Mucosa of descending colon (tissue), 3 donors: ENCODE measurements around the gene PSMD8. TPM values are rescaled to one million over a fixed set of nuclear protein-coding genes. Genes with fewer than 3 reads are reported as not detected.

ENCODE experiments used
- ATAC-seq: fragments of 200-7000 bp; cut with Tn5 transposase; one replicate; pipeline ENCODE4 v1.9.1; 2020; ENCODE audit warnings: mild to moderate bottlenecking, moderate library complexity
- DNase-seq, 3 donors: peaks; one replicate each; pipeline ENCODE4 v3.0.0-alpha.2; 2020
- H3K36me3 ChIP-seq: fragments of 200-600 bp; one replicate; pipeline ENCODE4 v1.8.0; 2021; ENCODE audit warnings: low read depth, mild to moderate bottlenecking
- H3K4me1 ChIP-seq: fragments of 200-600 bp; one replicate; pipeline ENCODE4 v1.8.0; 2021; ENCODE audit warnings: low read depth, mild to moderate bottlenecking
- H3K4me3 ChIP-seq: fragments of 200-600 bp; one replicate; pipeline ENCODE4 v1.8.0; 2021; ENCODE audit warnings: mild to moderate bottlenecking
- H3K9me3 ChIP-seq: fragments of 200-600 bp; one replicate; pipeline ENCODE4 v1.8.0; 2021; ENCODE audit warnings: mild to moderate bottlenecking
- intact Hi-C, 2 donors: fragments of 100-400 bp; cut with DNase I in 1 of 2; cut with micrococcal nuclease in 1 of 2; formaldehyde crosslinking; loops; one replicate each; pipeline versions ENCODE4 v1.11.0 to v1.11.1; 2022; cut with DNase I, micrococcal nuclease
- total RNA-seq, 3 donors: library from RNA; stranded (reverse); fragmentation: NEBNext Ultra II Directional in 2 of 3; extraction: Animal tissue kit (Norgen Biotek cat#: 25700) in 2 of 3; gene quantifications; one replicate each; pipeline versions ENCODE4 v1.2.1 to v1.2.4, GENCODE V29; 2021 to 2023
- TF ChIP-seq, protein P1 (sequence below): fragments of 200-600 bp; IDR thresholded peaks from one replicate; pipeline ENCODE4 v1.8.0; 2022; ENCODE audit warnings: antibody characterized with exemption, mild to moderate bottlenecking
- donor health status: DM: no; HTN: no; CAD: no; lungs with moderate emphysema.
- donor health status: DM: no; HTN: no; CAD: no.
- donor health status: DM: no; HTN: yes; CAD: no.

PSMD8 gene
- total RNA-seq, 3 donors from 2014 or later = 121 to 144 (median 141) TPM

DNA sequence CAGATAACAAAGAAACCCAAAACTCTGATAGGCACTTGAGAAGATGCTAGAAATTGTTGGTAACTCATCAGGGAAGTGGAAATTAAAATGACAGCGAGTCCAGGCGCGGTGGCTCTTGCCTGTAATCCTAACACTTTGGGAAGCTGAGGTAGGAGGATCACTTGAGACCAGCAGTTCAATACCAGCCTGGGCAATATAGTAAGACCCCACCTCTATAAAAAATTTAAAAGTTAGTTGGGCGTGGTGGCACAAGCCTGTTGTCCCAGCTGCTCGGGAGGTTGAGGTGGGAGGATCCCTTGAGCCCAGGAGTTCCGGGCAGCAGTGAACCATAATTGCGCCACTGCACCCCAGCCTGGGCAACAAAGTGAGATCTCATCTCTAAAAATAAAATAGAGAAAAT is 56.6 kb downstream of the PSMD8 start:
- Histone ChIP-seq H3K4me1 (no peaks in the 10 kb centered on the region), H3K36me3 (no peaks in the 10 kb centered on the region), H3K9me3 (no peaks in the 10 kb centered on the region), H3K4me3 (no peak overlapping the region)
- TF ChIP-seq, protein P1, sequence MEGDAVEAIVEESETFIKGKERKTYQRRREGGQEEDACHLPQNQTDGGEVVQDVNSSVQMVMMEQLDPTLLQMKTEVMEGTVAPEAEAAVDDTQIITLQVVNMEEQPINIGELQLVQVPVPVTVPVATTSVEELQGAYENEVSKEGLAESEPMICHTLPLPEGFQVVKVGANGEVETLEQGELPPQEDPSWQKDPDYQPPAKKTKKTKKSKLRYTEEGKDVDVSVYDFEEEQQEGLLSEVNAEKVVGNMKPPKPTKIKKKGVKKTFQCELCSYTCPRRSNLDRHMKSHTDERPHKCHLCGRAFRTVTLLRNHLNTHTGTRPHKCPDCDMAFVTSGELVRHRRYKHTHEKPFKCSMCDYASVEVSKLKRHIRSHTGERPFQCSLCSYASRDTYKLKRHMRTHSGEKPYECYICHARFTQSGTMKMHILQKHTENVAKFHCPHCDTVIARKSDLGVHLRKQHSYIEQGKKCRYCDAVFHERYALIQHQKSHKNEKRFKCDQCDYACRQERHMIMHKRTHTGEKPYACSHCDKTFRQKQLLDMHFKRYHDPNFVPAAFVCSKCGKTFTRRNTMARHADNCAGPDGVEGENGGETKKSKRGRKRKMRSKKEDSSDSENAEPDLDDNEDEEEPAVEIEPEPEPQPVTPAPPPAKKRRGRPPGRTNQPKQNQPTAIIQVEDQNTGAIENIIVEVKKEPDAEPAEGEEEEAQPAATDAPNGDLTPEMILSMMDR = no peak
- intact Hi-C loops = no loop called here
- no peak for DNase-seq
- no peak for ATAC-seq

DNA sequence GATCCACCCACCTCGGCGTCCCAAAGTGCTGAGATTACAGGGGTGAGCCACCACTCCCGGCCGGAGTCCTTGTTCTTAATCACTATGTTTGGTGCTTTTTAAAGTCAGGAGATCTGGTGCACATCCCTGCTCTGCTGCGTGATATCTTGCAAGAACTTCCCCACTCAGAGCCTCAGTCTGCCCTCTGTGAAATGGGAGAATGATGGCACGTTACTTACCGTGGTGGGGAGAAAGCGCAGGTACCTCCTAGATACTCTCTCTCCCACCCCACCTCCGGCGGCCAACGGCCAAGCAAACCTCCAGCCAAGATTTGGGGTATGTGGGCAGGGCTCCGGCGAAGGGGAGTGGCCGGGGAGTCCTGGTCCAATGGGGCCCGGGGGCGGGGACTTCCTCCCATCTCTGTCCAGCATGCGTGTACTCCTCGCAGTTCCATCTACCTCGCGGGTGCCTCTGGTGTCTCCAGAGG is 58.9 kb downstream of the PSMD8 start, which contains the start of gene RYR1:
Gene RYR1 (plus strand): TSS at position 424 of the 466 bp plus-strand sequence. CDS start 139 bp downstream, outside the sequence.
- TF ChIP-seq, protein P1 = no peak
- Histone ChIP-seq H3K4me3 (no peak within 1 kb of the TSS), H3K36me3 (no peaks in the 10 kb centered on the region), H3K4me1 (no peaks in the 10 kb centered on the region), H3K9me3 (no peaks in the 10 kb centered on the region)
- intact Hi-C loops = no loop called here
- peak in 2 of 3 donors; percentile 39 to 47 for DNase-seq
- peak; percentile 71 for ATAC-seq

Other genes with a start within 250 kb of the PSMD8 start
- under 1 TPM in 1 of 3 donors, not detected in 2; 0.22 TPM for gene DPF1, start 150.3 kb upstream of the PSMD8 start, total RNA-seq
- gene PPP1R14A, start 118.2 kb upstream of the PSMD8 start, total RNA-seq = 100 to 1,000 TPM in 1 of 3 donors, 10 to 100 TPM in 1, 1 to 10 TPM in 1; 9.0 to 186 (median 19.9) TPM
- gene SPINT2, start 110.0 kb upstream of the PSMD8 start, total RNA-seq = 100 to 1,000 TPM; 355 to 802 (median 787) TPM
- 100 to 1,000 TPM in 2 of 3 donors, 10 to 100 TPM in 1; 82.5 to 310 (median 235) TPM for gene C19orf33, start 70.3 kb upstream of the PSMD8 start, total RNA-seq
- gene YIF1B, start 58.6 kb upstream of the PSMD8 start, total RNA-seq = 10 to 100 TPM; 21.4 to 31.5 (median 23.9) TPM
- 10 to 100 TPM; 24.8 to 27.8 (median 25.6) TPM for gene KCNK6, start 54.7 kb upstream of the PSMD8 start, total RNA-seq
- 10 to 100 TPM in 2 of 3 donors, 1 to 10 TPM in 1; 8.1 to 14.2 (median 10.1) TPM for gene CATSPERG, start 38.7 kb upstream of the PSMD8 start, total RNA-seq
- gene GGN, start 13.5 kb downstream of the PSMD8 start, total RNA-seq = under 1 TPM in 2 of 3 donors, not detected in 1; 0.12 to 0.20 TPM
- under 1 TPM; 0.46 to 0.82 (median 0.80) TPM for gene SPRED3, start 14.1 kb downstream of the PSMD8 start, total RNA-seq
- 10 to 100 TPM; 24.1 to 42.3 (median 30.1) TPM for gene FAM98C, start 28.5 kb downstream of the PSMD8 start, total RNA-seq
- 1 to 10 TPM in 2 of 3 donors, under 1 TPM in 1; 0.55 to 2.3 (median 2.0) TPM for gene RASGRP4, start 51.6 kb downstream of the PSMD8 start, total RNA-seq
- gene RYR1, start 59.1 kb downstream of the PSMD8 start, total RNA-seq = 1 to 10 TPM in 2 of 3 donors, under 1 TPM in 1; 0.46 to 2.5 (median 1.3) TPM
- gene MAP4K1, start 243.4 kb downstream of the PSMD8 start, total RNA-seq = 10 to 100 TPM in 1 of 3 donors, 1 to 10 TPM in 2; 6.9 to 10.6 (median 7.4) TPM
- 100 to 1,000 TPM; 338 to 393 (median 350) TPM for gene EIF3K, start 244.6 kb downstream of the PSMD8 start, total RNA-seq